ENCODE measurements around the gene IRGC.

Gene IRGC

GRCh38 chr19:43725468-43725867 lies 9.6 kb downstream of the IRGC start:
- TF ChIP-seq EP300 (IDR thresholded peaks at IDR 0.05; ENCODE audit: borderline replicate concordance): no peak
- TF ChIP-seq CEBPB (IDR thresholded peaks at IDR 0.05): no peak
- no peak for TF ChIP-seq TCF12 (IDR thresholded peaks at IDR 0.05; ENCODE audit: low read depth)
- TF ChIP-seq, protein P1, sequence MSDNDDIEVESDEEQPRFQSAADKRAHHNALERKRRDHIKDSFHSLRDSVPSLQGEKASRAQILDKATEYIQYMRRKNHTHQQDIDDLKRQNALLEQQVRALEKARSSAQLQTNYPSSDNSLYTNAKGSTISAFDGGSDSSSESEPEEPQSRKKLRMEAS (IDR thresholded peaks at IDR 0.05): no peak
- no peak for TF ChIP-seq RAD21 (IDR thresholded peaks at IDR 0.05; ENCODE audit: low read depth)
- TF ChIP-seq, protein P2, sequence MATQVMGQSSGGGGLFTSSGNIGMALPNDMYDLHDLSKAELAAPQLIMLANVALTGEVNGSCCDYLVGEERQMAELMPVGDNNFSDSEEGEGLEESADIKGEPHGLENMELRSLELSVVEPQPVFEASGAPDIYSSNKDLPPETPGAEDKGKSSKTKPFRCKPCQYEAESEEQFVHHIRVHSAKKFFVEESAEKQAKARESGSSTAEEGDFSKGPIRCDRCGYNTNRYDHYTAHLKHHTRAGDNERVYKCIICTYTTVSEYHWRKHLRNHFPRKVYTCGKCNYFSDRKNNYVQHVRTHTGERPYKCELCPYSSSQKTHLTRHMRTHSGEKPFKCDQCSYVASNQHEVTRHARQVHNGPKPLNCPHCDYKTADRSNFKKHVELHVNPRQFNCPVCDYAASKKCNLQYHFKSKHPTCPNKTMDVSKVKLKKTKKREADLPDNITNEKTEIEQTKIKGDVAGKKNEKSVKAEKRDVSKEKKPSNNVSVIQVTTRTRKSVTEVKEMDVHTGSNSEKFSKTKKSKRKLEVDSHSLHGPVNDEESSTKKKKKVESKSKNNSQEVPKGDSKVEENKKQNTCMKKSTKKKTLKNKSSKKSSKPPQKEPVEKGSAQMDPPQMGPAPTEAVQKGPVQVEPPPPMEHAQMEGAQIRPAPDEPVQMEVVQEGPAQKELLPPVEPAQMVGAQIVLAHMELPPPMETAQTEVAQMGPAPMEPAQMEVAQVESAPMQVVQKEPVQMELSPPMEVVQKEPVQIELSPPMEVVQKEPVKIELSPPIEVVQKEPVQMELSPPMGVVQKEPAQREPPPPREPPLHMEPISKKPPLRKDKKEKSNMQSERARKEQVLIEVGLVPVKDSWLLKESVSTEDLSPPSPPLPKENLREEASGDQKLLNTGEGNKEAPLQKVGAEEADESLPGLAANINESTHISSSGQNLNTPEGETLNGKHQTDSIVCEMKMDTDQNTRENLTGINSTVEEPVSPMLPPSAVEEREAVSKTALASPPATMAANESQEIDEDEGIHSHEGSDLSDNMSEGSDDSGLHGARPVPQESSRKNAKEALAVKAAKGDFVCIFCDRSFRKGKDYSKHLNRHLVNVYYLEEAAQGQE (IDR thresholded peaks at IDR 0.05; ENCODE audit: low read depth): no peak
- TF ChIP-seq TEAD4 (IDR thresholded peaks at IDR 0.05): no peak
- no peak for TF ChIP-seq FOXM1 (IDR thresholded peaks at IDR 0.05; ENCODE audit: borderline replicate concordance, low read depth)
- TF ChIP-seq CREB1 (IDR thresholded peaks at IDR 0.05; ENCODE audit: low read depth): no peak
- TF ChIP-seq TAF1 (IDR thresholded peaks at IDR 0.05; ENCODE audit: low read depth): no peak

DNA sequence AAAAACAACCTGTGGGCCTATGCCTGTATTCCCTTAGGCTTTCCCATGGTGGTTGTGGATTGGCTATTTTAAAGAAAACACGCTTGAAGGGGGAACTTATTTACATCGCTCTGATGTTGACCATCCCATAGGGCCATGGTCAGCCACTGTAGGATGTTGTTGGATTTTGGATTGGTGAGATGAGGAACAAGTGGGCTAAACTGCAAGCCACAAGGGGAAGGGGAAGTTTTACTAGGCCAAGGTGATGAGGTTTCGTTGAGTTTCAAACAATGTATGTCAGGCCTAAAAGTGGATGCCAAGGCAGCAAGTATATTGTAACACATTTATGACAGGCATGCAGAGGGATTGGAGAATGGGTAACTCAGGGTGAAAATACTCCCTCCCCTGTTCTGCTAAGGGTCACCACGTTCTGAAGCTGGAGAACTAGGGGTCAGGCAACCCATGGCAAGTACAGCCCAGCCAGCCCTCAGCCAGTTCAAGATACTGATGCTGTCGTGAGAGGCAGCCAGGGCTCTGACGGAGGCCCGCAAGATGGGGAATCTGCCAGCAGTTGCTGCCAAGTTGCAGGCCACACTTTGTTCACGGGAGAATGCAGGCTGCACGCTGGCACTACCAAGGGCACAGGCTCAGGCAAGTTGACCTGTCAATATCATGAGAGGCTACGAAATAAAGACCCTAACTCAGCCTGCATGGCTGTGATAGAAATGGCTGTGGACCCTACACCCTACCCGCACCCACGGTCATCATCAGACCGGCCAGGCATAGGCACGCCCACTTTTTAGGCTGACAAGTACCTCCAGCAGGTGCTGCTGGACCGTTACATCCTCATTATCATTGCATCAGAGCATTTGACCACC lies 11.1 kb downstream of the IRGC start:
- TF ChIP-seq ZBTB7A (IDR thresholded peaks at IDR 0.05; ENCODE audit: low read depth) (no peak), EP300 (IDR thresholded peaks at IDR 0.05; ENCODE audit: borderline replicate concordance) (no peak), NFIC (IDR thresholded peaks at IDR 0.05) (no peak), FOXM1 (IDR thresholded peaks at IDR 0.05; ENCODE audit: borderline replicate concordance, low read depth) (no peak), CEBPB (IDR thresholded peaks at IDR 0.05) (no peak), TEAD4 (IDR thresholded peaks at IDR 0.05) (no peak), EGR1 (IDR thresholded peaks at IDR 0.05) (no peak), TCF12 (IDR thresholded peaks at IDR 0.05; ENCODE audit: low read depth) (no peak), USF1 (IDR thresholded peaks at IDR 0.05) (no peak), RAD21 (IDR thresholded peaks at IDR 0.05; ENCODE audit: low read depth) (no peak), CREB1 (IDR thresholded peaks at IDR 0.05; ENCODE audit: low read depth) (no peak), TAF1 (IDR thresholded peaks at IDR 0.05; ENCODE audit: low read depth) (no peak), YY1 (IDR thresholded peaks at IDR 0.05; ENCODE audit: low read depth) (no peak)
- TF ChIP-seq, protein P2 (IDR thresholded peaks at IDR 0.05; ENCODE audit: low read depth): no peak
- TF ChIP-seq, protein P1 (IDR thresholded peaks at IDR 0.05): no peak

- TF ChIP-seq, protein P1 (IDR thresholded peaks at IDR 0.05): no peak
- no peak for TF ChIP-seq YY1 (IDR thresholded peaks at IDR 0.05; ENCODE audit: low read depth)
- TF ChIP-seq, protein P2 (IDR thresholded peaks at IDR 0.05; ENCODE audit: low read depth): no peak
- TF ChIP-seq TEAD4 (IDR thresholded peaks at IDR 0.05): no peak
- no peak for TF ChIP-seq CEBPB (IDR thresholded peaks at IDR 0.05)
- TF ChIP-seq TCF12 (IDR thresholded peaks at IDR 0.05; ENCODE audit: low read depth): no peak
- no peak for TF ChIP-seq FOXM1 (IDR thresholded peaks at IDR 0.05; ENCODE audit: borderline replicate concordance, low read depth)
- TF ChIP-seq USF1 (IDR thresholded peaks at IDR 0.05): no peak
- TF ChIP-seq ZBTB7A (IDR thresholded peaks at IDR 0.05; ENCODE audit: low read depth): no peak
- TF ChIP-seq RAD21 (IDR thresholded peaks at IDR 0.05; ENCODE audit: low read depth): no peak
- TF ChIP-seq NFIC (IDR thresholded peaks at IDR 0.05): no peak
- TF ChIP-seq TAF1 (IDR thresholded peaks at IDR 0.05; ENCODE audit: low read depth): no peak
- no peak for TF ChIP-seq CREB1 (IDR thresholded peaks at IDR 0.05; ENCODE audit: low read depth)
- TF ChIP-seq EP300 (IDR thresholded peaks at IDR 0.05; ENCODE audit: borderline replicate concordance): no peak
- no peak for TF ChIP-seq EGR1 (IDR thresholded peaks at IDR 0.05)
These were observed 11.6 kb downstream of the IRGC start for GRCh38 chr19:43727593-43727853.

DNA sequence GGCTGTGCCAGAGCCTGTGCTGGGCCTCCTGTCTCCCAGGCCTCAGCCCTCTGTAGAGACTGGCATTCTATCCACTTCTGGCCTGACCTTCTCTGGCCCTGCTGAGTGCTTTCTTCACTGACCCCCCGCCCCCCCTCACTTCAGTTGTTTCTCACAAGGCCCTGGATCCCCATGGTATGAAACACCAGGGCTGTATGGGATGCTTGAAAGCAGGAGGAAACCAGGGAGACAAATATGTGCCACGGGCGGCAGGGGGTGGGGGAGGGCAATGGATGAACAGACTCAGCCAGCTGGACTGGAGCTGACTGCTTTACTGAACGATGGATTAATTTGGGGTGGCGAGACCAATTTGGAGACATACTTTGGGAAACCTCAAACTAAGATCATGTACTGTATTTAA lies 14.0 kb downstream of the IRGC start:
- no peak for TF ChIP-seq TCF12 (IDR thresholded peaks at IDR 0.05; ENCODE audit: low read depth)
- TF ChIP-seq FOXM1 (IDR thresholded peaks at IDR 0.05; ENCODE audit: borderline replicate concordance, low read depth): no peak
- no peak for TF ChIP-seq NFIC (IDR thresholded peaks at IDR 0.05)
- no peak for TF ChIP-seq TEAD4 (IDR thresholded peaks at IDR 0.05)
- TF ChIP-seq ZBTB7A (IDR thresholded peaks at IDR 0.05; ENCODE audit: low read depth): no peak
- TF ChIP-seq EP300 (IDR thresholded peaks at IDR 0.05; ENCODE audit: borderline replicate concordance): no peak
